Cardiac muscle cell (in vitro differentiated cells and primary cell): ENCODE data around the gene TBL1Y. TPM values are rescaled to one million over a fixed set of nuclear protein-coding genes. Genes with fewer than 3 reads are reported as not detected.
"Not testable (repeated sequence)": the region's sequence is repeated elsewhere in the genome, so short reads cannot be mapped to it uniquely, and the experiment has no call there.

ENCODE experiments used
- DNase-seq, 2 donors: peaks; one replicate each; pipeline versions ENCODE4 v3.0.0 to v3.0.0-alpha.2; 2010 to 2017; ENCODE audit warnings: low read depth in 1 of 2, low spot score in 1 of 2
- H3K27ac ChIP-seq: fragments of 200-600 bp; sonication (generic); 2 replicates; pipeline ENCODE4 v1.5.1; 2016
- H3K27me3 ChIP-seq: fragments of 200-600 bp; sonication (generic); 2 replicates; pipeline ENCODE4 v1.6.0; 2016; ENCODE audit warnings: control low read depth
- H3K36me3 ChIP-seq: fragments of 200-600 bp; sonication (generic); 2 replicates; pipeline ENCODE4 v1.5.1; 2016; ENCODE audit warnings: control low read depth
- H3K4me1 ChIP-seq: fragments of 200-600 bp; sonication (generic); 2 replicates; pipeline ENCODE4 v1.8.1; 2017; ENCODE audit warnings: low read depth, mild to moderate bottlenecking, mixed run types
- H3K4me3 ChIP-seq: fragments of 200-600 bp; sonication (generic); 2 replicates; pipeline ENCODE4 v1.5.1; 2016; ENCODE audit warnings: mild to moderate bottlenecking
- H3K9me3 ChIP-seq: fragments of 200-600 bp; sonication (generic); 2 replicates; pipeline ENCODE4 v1.5.1; 2017; ENCODE audit warnings: low read depth, mild to moderate bottlenecking, control low read depth
- CTCF ChIP-seq: IDR thresholded peaks from 2 replicates; pipeline ENCODE4 v1.5.1; 2012; ENCODE audit warnings: low read depth, mild to moderate bottlenecking, low read length
- polyA plus RNA-seq: library from polyadenylated mRNA; unstranded; fragments of >200 nt; fragmentation: Nextera tagmentation; extraction: Ambion mirVana; gene quantifications from 2 replicates; pipeline ENCODE4 v1.2.1, GENCODE V29; 2016
- total RNA-seq: library from RNA; depleted of rRNA; stranded (reverse); fragments of >200 nt; gene quantifications from 2 replicates; pipeline ENCODE4 v1.2.3, GENCODE V29; 2016

The TBL1Y gene
- total and polyA plus RNA-seq, 2 experiments from 2014 or later = not detected

GRCh38 chrY:7017244-7018080 lies 107.0 kb downstream of the TBL1Y start:
- H3K36me3 ChIP-seq = no peaks in the 10 kb centered on the region
- no peak overlapping the region for H3K4me3 ChIP-seq
- H3K9me3 ChIP-seq = no peaks in the 10 kb centered on the region
- H3K4me1 ChIP-seq = no peaks in the 10 kb centered on the region
- H3K27me3 ChIP-seq = no peaks in the 10 kb centered on the region
- H3K27ac ChIP-seq = no peak overlapping the region
- no peak for DNase-seq
- no peak for TF ChIP-seq CTCF

- no peaks in the 10 kb centered on the region for H3K27me3 ChIP-seq
- H3K4me1 ChIP-seq = no peaks in the 10 kb centered on the region
- no peaks in the 10 kb centered on the region for H3K36me3 ChIP-seq
- H3K9me3 ChIP-seq = no peaks in the 10 kb centered on the region
- H3K27ac ChIP-seq = no peak overlapping the region
- no peak for DNase-seq
- no peak for TF ChIP-seq CTCF
- no peak overlapping the region for H3K4me3 ChIP-seq
These were observed 128.5 kb downstream of the TBL1Y start for GRCh38 chrY:7039037-7039436.

- Histone ChIP-seq H3K4me3 (no peak overlapping the region), H3K36me3 (no peaks in the 10 kb centered on the region), H3K9me3 (no peaks in the 10 kb centered on the region), H3K27ac (no peak overlapping the region), H3K27me3 (no peaks in the 10 kb centered on the region), H3K4me1 (no peaks in the 10 kb centered on the region)
- DNase-seq = no peak
- no peak for TF ChIP-seq CTCF
These were observed 130.2 kb downstream of the TBL1Y start for GRCh38 chrY:7040662-7041061.

GRCh38 chrY:7041983-7042382 lies 131.5 kb downstream of the TBL1Y start:
- no peak for DNase-seq
- H3K4me1 ChIP-seq = no peaks in the 10 kb centered on the region
- no peak for TF ChIP-seq CTCF
- no peak overlapping the region for H3K4me3 ChIP-seq
- H3K36me3 ChIP-seq = no peaks in the 10 kb centered on the region
- H3K27me3 ChIP-seq = no peaks in the 10 kb centered on the region
- no peaks in the 10 kb centered on the region for H3K9me3 ChIP-seq
- H3K27ac ChIP-seq = no peak overlapping the region

GRCh38 chrY:7052461-7052860 lies 142.0 kb downstream of the TBL1Y start:
- DNase-seq, H3K9me3 ChIP-seq, H3K36me3 ChIP-seq, H3K4me3 ChIP-seq, H3K27ac ChIP-seq, H3K4me1 ChIP-seq, H3K27me3 ChIP-seq: not testable (repeated sequence)

- Histone ChIP-seq H3K27ac (no peak overlapping the region), H3K4me3 (no peak overlapping the region), H3K27me3 (no peaks in the 10 kb centered on the region), H3K4me1 (no peaks in the 10 kb centered on the region), H3K9me3 (no peaks in the 10 kb centered on the region), H3K36me3 (no peaks in the 10 kb centered on the region)
- no peak for DNase-seq
- TF ChIP-seq CTCF = no peak
These were observed 146.4 kb downstream of the TBL1Y start for GRCh38 chrY:7056886-7057285.
